CD4-positive, alpha-beta T cell treated with Interleukin-15 for 4 hours (primary cell): Measurements from ENCODE around the gene VSX1.

Experiments
- DNase-seq: peaks from one replicate; pipeline ENCODE4 v3.0.0-alpha.2; 2020; ENCODE audit warnings: low spot score

The VSX1 gene

DNA sequence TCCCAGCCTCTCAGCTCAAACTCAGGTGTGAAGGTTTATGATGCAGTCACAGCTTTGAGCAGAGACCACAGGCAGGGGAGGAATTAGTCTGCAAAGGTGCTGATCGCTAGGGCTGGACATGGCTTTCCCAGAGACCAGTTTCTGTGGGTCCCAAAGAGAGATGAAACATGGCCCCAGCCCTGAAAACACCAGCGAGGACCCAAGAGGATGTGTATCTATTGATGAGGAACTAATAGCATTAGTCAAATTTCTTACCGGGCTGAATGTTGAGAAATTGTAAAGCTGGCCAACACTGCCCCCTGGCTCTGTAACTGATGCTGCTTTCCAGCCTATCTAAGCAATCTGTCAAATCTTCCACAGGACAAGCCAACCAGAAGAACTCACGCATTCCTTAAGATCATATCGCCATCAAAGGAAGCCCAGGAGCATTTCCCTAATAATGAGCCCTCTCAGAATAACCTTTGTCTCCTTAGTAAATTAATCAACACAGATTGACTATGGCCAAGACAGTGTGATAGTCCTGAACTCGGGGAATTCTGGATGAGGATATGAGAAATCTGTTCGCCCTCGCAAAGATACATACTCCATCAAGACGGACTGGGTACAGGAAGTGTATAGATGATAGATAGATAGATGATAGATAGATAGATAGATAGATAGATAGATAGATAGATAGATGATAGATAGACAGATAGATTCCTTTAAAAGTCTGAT is 16.2 kb downstream of the VSX1 start:
- peak; percentile 72 for DNase-seq

DNA sequence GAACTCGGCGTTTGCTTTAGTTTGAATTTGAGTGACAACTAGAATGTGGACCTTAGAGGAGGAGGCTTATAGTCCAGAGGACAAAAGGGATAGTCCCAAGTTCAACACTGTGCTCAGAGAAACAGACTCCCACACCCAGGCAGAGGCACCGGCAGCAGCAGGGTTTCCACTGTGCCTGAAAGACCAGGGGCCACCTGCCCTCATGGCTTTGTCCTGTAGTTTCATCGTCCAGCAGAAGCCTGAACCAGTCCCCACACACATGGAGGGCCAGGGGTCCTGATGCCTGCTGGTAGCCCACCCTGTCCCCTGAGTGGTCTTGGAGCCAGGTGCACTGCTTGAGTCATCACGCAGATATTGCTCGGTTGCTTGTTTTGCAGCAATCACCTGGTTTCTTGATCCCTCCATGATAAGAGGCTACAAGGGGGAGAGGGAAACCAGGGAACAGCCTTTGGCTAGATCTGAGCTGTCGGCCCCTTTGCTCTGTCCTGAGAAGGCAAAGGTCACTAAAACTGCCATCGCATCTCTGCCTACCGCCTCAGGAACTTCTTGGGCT is 16.8 kb downstream of the VSX1 start:
- no peak for DNase-seq

DNA sequence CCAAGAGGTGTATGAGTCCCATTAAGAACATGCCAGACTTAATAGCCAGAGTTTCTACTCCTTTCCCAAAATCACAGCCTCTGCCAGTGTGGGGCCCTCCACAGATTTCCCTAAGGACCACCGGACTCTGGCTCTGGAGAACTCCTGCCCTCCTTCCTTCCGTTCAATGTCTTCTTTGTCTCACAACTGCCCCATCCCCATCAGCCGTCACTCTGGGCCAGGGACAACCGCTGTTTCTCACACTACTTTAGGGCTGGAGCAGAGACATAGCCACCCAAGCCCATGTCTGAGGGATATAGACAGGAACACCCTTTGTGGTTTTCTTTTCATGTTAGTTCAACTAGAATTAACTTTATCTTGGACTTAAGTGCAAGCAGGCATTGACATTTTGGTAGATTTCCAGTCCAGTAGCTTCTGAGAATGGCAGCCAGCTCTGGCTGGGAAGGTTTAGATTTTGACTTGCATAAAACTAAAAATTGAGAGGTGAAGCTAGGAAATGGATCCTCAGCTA is 17.3 kb downstream of the VSX1 start:
- DNase-seq, result no peak

DNA sequence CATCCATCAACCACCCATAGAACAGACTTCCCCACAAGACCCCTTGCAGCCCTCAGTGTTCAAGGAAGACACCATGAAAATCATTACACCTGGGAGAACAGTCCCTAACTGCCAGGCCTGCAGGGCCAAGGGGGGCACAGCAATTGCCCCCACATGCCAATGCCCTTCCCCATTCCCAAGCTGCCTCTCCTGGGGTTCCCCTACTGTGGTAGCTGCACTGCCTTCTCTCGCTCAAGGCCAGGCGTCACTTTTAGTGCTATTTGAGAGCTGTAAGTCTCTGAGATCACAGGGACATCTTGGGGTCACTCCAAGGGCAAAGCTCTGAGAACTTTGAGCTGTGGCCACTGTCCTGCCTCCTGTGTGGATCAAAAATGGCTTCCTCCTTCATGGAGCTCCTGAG is 18.0 kb downstream of the VSX1 start:
- no peak for DNase-seq

DNA sequence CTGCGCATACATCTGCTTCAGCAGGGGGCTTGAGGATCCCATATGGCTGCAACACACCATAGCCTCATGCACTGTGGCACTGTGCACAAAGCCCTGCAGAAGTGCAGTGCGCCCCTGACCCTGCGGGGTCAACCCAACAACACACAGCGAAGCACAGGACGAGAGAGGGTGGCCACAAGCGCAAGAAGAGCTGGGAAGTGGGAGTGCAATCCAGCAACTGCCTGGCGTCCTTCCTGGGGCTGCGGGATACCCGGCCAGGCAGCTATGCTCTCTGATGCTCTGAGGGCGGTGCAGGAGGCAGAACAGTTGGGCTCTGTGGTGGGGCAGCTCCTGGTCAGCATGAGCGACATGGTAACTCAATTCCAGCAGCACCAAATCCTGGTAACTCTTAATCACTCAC is 18.4 kb downstream of the VSX1 start:
- no peak for DNase-seq

DNA sequence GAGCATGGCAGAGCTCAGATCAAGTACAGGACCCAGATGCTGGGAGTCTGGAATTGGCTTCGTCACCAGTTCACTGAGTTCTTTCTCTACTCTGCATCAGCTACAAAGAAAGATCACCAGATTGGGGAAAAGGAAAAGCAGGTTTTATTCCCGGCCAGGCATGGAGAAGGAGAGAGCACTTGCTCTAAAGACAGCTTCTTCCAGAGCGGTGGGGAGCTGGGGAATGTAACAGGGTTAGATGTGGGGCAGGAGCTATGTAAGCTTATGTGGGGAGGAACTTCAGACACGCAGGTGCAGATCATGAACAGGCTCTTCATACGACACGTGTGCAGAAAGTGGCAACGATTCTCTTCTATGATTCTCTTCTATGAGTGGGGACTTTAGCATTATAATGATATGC is 19.1 kb downstream of the VSX1 start:
- no peak for DNase-seq

DNA sequence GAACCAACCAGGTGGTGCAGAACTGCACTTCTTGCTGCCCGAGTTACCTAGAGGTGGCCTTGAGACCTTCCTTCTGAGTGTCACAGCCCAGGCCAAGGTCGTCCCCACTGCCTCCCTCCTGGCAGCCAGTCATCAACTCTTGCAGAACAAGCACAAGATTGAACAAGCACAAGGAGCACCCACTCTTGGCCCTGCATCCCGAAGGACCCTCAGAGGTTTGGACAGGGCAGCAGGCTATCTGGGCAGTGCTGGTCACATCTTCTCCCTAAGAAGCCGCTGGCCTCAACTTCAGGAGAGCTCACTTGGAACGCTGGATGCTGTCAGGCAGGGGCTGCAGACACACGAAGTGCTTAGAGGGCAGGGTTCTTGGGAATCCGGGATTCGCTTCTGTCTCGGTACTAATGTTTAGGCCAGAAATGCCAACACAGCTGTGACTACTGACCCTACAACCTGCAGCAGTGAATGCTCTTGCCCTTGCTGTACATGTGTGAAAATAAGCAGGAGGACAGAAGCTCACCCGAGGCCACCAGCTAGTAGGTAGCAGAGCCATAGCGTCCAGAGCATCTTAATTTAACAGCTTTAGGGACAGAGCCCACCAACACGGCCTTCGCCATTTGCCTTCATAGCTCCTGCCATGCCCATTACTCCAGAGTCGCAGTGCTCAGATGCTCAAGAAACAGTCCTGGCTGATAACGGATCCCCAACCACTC is 20.0 kb downstream of the VSX1 start:
- DNase-seq, result no peak

DNA sequence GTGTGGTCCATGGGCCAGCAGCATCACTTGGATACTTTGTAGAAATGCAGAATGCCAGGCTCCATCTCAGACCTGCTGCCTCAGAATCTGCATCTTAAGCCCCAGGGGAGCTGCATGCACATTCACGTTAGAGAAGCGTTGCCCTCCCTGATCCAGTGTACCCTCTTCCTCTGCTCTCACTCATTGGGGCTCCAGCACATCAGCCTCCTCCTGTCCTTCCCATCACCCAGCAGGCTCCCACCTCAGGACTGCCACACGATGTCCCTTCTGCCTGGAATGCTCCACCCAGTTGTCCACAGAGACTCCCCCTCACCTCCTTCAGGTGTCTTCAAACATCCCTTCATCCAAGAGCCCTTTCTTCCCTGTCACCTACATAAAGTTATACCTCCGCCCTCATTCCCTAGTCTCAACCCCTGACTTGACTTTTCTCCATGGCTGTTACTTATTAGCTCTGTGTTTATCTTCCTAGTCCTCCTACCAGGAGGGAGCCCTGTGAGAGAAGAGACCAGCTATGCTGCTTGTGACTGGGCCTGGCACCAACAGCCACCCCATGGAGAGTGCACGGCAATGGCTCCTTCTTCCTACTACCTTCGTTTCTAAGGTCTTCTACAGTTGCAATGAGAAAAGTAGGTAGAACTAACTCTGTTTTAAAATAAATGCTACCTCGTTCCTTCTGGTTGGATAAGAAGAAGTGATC is 20.7 kb downstream of the VSX1 start:
- no peak for DNase-seq

DNA sequence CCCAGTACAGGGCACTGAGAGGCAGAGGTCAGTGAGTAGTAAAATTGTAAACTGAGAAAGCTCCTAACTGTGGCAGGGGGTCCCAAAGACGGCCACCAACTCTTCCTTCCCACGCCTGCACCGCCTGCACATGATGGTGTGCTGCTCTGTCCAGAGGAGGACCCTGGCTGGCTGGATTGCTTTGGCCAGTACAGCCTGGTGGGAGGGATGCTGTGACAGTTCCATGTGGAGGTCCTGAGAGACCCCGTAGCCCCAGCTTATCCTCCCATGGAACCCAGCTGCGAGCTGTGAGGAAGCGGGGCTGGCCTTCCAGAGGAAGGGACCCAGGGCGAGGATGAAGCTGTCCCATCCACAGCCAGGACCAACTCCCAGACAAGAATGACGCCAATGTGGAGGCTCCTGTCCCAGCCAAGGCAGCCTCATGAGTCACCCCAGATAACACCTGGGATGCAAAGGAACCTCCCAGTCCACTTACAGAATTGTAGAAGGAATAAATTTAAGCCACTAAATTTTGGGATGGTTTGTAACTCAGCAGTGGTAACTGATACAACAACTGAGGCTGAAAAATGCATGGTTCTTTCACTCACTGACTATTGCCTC is 22.0 kb downstream of the VSX1 start:
- no peak for DNase-seq

DNA sequence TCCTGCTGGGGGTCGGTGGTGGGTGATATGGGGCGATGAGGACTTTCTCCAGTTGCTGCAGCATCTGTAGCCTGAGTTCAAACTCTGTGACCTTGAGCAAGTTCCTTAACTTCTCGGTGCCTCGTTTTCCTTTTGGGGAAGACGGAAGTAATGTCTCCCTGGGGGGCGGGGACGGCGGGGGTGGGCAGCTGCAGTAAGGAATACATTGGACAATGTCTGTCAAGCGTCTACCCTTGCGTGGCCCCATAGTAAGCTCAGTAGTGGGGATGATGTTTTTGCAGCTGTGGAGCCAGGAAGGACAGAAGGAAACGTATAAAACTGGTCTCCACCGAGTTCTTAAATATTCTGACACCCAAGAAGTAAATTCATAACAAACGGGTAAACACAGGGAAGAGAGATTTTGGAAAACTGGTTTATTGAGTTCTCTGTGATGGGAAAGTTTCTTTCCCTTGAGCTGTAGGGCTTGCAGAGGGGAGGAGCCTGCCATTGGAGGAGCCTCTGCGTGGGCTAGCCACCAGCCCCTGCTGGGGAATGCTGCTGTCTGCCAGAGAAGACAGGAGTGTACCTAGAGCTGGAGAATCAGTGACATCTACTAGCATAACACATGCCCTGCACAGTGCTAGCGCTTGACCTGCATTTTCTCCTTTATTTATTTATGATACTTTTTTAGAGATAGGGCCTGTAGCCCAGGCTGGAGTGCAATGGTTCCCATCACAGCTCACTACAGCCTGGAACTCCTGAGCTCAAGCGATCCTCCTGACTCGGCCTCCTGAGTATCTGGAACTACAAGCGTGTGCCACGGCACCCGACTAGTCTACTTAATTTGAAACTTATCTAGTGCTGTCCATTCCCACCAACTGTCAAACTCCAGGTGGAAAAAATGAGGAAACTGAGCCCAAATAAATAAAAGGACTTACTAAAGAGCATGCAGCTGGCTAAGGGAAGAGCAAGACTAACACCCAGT is 22.8 kb downstream of the VSX1 start:
- DNase-seq, result no peak

DNA sequence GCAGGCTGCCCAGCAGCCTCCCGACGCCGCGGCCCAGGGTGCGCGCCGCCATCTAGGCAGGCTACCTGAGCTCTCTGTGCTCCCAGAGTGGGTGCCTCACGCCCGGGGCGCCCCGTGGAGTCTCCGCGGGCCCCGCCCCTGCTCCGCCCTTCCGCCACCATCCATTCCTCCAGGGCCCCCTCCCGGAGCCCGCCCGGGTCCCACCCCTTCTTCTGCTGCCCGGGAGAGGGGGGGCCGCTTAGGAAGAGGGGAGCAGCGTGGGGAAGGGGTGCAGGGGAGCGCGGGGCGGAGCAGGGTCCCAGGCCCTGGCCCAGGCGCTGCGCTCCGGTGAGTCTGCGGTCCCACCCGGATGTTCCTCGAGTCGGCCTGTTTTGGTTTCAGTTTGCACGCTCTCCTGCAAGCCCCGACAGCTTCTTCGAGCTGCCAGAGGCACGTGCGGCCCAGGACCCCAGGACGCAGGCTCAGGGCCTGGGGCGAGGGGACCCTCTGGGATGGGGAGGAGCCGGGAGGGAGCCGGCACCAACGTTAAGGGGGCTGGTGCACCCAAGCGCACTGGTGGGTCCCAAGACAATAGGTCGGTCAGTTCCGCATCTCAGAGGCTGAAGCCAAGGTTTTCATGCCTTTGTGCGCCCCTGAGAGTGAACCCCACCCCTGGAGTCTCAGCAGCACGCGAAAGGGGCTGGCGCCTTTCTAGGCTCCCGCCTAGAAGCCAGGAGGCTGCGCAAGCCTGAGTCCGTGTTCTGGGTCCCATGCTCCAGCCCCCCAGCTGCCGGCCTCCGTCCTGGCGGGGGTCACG is 23.7 kb downstream of the VSX1 start, which contains the start of gene ACSS1:
Gene ACSS1 (minus strand): TSS at position 89 of the 796 bp plus-strand sequence. CDS start 37 bp downstream, at position 52.
- DNase-seq, result peak; percentile 67

DNA sequence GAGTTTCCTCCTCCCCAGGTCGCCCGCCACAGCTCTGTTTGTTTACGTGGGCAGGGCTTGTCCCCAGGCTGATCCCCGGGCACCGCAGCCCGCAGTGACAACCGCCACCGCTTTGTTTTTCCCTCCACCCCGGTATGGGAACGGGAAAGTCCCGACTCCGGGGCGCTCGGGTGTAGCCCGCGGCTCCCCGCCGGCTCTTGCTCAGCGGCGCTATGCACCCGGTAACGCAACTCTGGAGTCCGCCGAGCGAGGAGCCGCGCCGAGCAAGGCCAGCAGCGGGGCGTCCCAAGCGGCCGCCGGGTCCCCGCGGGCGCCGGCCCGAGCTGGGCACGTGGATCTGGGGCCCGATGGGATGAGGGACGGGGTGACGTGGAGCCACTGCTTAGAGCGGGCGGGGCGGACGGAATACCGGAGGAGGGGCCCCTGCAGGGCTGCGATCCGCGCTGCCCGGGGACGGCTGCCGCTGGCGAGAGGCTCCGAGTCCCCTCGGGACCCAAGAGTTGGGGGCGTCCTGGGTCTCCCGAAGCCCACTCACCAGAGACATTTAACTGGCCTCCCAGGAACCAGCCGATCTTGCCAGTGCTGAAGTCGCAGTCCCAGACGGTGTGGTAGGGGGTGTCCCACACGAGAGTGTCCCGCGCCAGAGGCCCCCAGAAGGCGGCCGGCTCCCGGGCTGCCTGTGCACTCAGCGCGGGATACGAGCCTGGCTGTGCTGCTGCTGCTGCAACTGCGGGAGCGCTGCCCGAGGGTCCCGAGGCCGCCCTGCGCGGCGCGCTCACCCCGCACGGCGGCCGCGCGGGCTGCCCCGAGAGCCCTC is 24.5 kb downstream of the VSX1 start:
- DNase-seq, result peak; percentile 76

DNA sequence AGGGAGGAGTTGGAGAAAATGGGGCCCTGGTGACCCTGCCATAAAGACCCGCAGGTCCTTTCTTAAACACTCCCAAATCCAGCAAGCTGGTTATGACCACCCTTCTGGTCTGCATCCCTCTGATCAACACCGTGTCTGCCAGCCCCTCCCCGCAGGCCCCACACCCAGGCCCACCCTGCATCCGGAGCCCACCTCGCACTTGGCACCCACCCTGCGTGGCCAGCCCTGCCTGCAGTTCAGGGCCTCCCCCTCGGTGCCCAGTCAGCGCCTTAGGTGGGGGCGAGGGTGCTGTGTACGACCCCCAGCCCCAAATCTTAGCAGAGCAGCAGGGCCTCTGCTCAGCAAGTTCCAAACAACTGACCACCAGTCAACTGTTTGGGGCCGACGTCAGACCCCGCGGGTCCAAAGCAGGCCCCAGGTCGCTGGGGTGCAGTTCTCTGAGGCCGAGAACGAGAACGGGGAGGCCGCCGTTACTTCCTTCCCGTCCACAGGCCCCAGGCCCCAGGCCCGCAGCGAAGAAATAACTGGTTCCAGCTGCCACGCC is 25.2 kb downstream of the VSX1 start:
- DNase-seq, result no peak

DNA sequence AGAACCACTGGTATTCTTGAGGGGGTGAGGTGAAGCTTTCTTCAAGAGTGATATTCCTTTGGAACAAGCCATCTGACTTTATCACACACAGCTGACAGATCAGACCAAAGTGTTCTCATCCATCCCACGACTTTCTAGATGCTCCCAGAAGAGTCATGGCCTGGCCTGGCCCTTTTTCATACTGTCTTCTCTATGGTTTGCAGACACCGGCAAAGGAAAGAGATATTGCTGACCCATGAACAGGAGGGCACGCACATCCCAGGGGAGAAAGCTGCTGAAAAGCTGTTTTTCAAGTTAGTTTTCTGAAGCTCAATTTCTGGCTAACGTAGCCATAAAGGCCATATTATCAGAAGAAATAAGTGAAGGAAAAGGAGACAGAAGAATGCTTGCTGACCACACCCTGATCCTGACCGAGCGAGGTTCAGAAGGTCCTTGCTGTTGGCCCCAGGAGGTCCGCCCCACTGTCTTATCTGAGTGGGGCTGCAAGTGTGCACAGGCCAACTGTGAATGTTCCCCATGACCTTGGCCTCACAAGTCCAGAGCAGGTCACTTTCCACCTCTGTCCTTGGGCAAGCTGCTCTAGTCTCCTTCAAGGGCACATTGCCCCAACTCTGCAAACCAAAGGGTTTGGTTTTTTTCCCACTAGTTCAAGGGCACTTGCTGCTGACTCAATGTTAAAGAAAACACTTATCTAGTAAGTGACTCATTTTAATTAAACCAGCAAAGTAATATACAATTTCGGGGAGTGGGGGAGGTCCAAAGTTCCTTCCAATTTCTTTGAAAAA is 26.0 kb downstream of the VSX1 start:
- DNase-seq, result peak; percentile 45

DNA sequence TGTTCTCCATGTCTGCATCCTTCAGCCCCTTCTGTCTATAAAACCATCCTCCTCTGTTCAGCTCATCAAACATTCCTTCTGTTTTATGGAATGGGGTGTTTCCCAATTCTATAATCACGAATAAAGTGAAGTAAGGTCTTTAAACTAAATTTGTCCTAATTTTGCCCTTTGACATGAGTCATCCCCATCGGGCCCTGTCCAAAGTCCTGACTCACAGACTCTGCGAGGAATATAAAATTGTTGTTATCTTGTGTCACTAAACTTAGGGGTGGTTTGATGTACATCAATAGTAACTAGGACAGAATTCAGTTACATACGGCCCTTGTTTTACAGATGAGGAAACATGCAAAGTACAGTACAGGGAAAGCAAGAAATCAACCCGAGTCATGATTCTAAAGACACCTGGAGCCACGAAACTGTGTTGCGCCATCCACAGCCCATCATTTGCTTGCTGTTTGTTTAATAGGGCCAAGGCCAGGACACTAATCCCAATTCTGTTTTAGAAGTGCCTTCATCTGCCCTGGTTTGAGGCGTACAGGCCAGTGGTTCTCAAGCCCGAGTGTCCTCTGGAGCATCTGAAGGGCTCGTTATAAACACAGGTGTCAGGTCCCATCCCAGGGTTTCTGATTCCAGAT is 26.8 kb downstream of the VSX1 start:
- DNase-seq, result no peak

DNA sequence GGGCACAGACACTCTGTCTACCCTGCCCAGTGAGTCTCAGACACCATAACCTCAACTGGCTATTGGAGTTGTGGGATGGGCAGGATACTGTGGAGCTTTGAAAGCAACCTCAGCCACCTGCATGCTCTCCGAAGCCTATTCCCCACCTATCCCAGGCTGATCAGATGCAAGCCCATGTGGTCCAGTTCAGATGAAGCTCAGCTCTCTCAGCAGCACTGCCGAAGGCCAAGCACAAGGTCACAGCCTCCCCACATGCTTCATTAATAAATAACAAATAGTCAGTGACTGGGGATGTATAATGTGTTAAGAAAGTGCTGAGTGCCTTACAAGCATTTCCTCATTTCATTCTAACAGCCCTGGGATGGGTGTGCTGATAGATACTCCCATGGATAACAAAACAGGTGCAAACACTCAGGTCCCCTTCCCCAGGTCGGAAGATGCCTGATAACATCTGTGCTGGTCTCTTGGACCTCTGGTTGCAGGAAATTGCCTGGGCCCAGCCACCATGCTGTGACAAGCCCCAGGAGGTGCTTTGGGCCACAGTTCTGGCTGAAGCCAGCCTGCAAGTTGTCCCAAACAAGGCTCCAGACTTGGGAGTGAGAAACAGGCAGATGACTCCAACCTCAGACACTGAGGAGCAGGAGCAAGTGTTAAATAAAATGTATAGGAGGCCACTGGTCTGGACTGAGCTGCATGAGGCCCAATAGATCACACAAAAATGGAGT is 27.7 kb downstream of the VSX1 start:
- DNase-seq, result no peak
